Activated CD4-positive, alpha-beta T cell treated with anti-CD3 and anti-CD28 coated beads, Interleukin-2, amount 50 U/mL, for 4 hours (primary cell): ENCODE data around the gene TMEM132C.
"Not testable (repeated sequence)": the region's sequence is repeated elsewhere in the genome, so short reads cannot be mapped to it uniquely, and the experiment has no call there.

Experiments used
- DNase-seq, 2 experiments: peaks; one replicate each; pipeline ENCODE4 v3.0.0-alpha.2; 2020

TMEM132C gene

GRCh38 chr12:128267131-128267622 is at the start of gene TMEM132C:
Gene TMEM132C, plus strand, starts transcription at chr12:128267170. Its CDS starts 233 bp downstream, at chr12:128267403.
- no peak for DNase-seq

- DNase-seq, result no peak
Observed at GRCh38 chr12:128224226-128224625, 42.7 kb upstream of the TMEM132C start.

- no peak for DNase-seq
Observed at GRCh38 chr12:128228581-128228980, 38.4 kb upstream of the TMEM132C start.

GRCh38 chr12:128235635-128236417 is 31.1 kb upstream of the TMEM132C start:
- DNase-seq, result no peak

- DNase-seq, result no peak
Observed at GRCh38 chr12:128236525-128236924, 30.4 kb upstream of the TMEM132C start.

- DNase-seq, result no peak
Observed at GRCh38 chr12:128240745-128241144, 26.2 kb upstream of the TMEM132C start.

GRCh38 chr12:128245121-128245520 is 21.8 kb upstream of the TMEM132C start:
- no peak for DNase-seq

- no peak for DNase-seq
Observed at GRCh38 chr12:128245905-128246304, 21.1 kb upstream of the TMEM132C start.

- DNase-seq, result no peak
Observed at GRCh38 chr12:128250096-128250495, 16.9 kb upstream of the TMEM132C start.

- not testable (repeated sequence) for DNase-seq
Observed at GRCh38 chr12:128253829-128254228, 13.1 kb upstream of the TMEM132C start.

GRCh38 chr12:128258866-128259555 is 8.0 kb upstream of the TMEM132C start:
- DNase-seq, result no peak

- DNase-seq, result no peak
Observed at GRCh38 chr12:128259556-128260070, 7.4 kb upstream of the TMEM132C start.

- DNase-seq, result no peak
Observed at GRCh38 chr12:128261757-128262156, 5.2 kb upstream of the TMEM132C start.

- no peak for DNase-seq
Observed at GRCh38 chr12:128265566-128265965, 1.4 kb upstream of the TMEM132C start.

GRCh38 chr12:128266086-128266485 is 884 bp upstream of the TMEM132C start:
- no peak for DNase-seq

- no peak for DNase-seq
Observed at GRCh38 chr12:128266541-128267130, 334 bp upstream of the TMEM132C start.

GRCh38 chr12:128267651-128268378 is 845 bp downstream of the TMEM132C start:
- no peak for DNase-seq

GRCh38 chr12:128268379-128268995 is 1.5 kb downstream of the TMEM132C start:
- DNase-seq, result no peak

- DNase-seq, result no peak
Observed at GRCh38 chr12:128269181-128269591, 2.2 kb downstream of the TMEM132C start.

GRCh38 chr12:128276471-128276870 is 9.5 kb downstream of the TMEM132C start:
- DNase-seq, result no peak

- no peak for DNase-seq
Observed at GRCh38 chr12:128286970-128287369, 20.0 kb downstream of the TMEM132C start.

- no peak for DNase-seq
Observed at GRCh38 chr12:128288357-128288756, 21.4 kb downstream of the TMEM132C start.
